CD4-positive, alpha-beta T cell (primary cell): ENCODE measurements around the gene ARPC5L. TPM values are rescaled to one million over a fixed set of nuclear protein-coding genes. Genes with fewer than 3 reads are reported as not detected.

Source experiments
- ATAC-seq: fragments of 200-7000 bp; cut with Tn5 transposase; one replicate; pipeline ENCODE4 v1.10.0; 2022; ENCODE audit warnings: mild to moderate bottlenecking; ENCODE audit not compliant: poor library complexity
- CTCF ChIA-PET: fragments of 350-600 bp; sonication (Branson Sonifier 250); formaldehyde crosslinking; loops from one replicate; lab custom pipeline; 2021; ENCODE audit warnings: antibody characterized with exemption, inconsistent platforms; lab: Charles Lee
- POLR2A ChIA-PET: fragments of 350-600 bp; sonication (Branson Sonifier 250); formaldehyde crosslinking; loops from one replicate; lab custom pipeline; 2021; ENCODE audit warnings: antibody characterized with exemption, inconsistent platforms; lab: Charles Lee
- DNase-seq, 14 experiments: peaks; one replicate each; pipeline ENCODE4 v3.0.0-alpha.2; 2013 to 2020; ENCODE audit warnings: mixed read lengths in 2 of 14
- H3K27ac ChIP-seq, 2 donors: one replicate each; pipeline versions ENCODE4 v1.5.1 to v1.7.0; 2013; ENCODE audit warnings: low read length in 2 of 2, low read depth in 1 of 2, mild to moderate bottlenecking in 1 of 2
- H3K27me3 ChIP-seq, 2 experiments: 1 replicate in 1 of 2; 2 replicates in 1 of 2; pipeline versions ENCODE4 v1.6.1 to v1.7.0; 2013; ENCODE audit warnings: low read length in 2 of 2, control low read depth in 1 of 2, mild to moderate bottlenecking in 1 of 2, moderate library complexity in 1 of 2; ENCODE audit not compliant: insufficient read depth in 2 of 2, control insufficient read depth in 1 of 2
- H3K36me3 ChIP-seq: one replicate; pipeline ENCODE4 v1.6.1; 2013; ENCODE audit warnings: low read length, control low read depth; ENCODE audit not compliant: insufficient read depth
- H3K4me1 ChIP-seq: one replicate; pipeline ENCODE4 v1.6.1; 2013; ENCODE audit warnings: low read length, control low read depth; ENCODE audit not compliant: insufficient read depth
- H3K4me3 ChIP-seq: one replicate; pipeline ENCODE4 v1.5.1; 2013; ENCODE audit warnings: mild to moderate bottlenecking, low read length, moderate library complexity
- H3K9me3 ChIP-seq, 2 experiments: 1 replicate in 1 of 2; 2 replicates in 1 of 2; pipeline versions ENCODE4 v1.6.1 to v1.7.0; 2013; ENCODE audit warnings: low read length in 2 of 2, mild to moderate bottlenecking in 2 of 2, control low read depth in 1 of 2, moderate library complexity in 1 of 2; ENCODE audit not compliant: control insufficient read depth in 1 of 2, insufficient read depth in 1 of 2
- H3K27ac Mint-ChIP-seq: one replicate; pipeline ENCODE4 v1.8.0; 2020; ENCODE audit warnings: mixed read lengths
- H3K27me3 Mint-ChIP-seq: one replicate; pipeline ENCODE4 v1.8.0; 2021; ENCODE audit warnings: mixed read lengths
- H3K36me3 Mint-ChIP-seq: one replicate; pipeline ENCODE4 v1.8.0; 2021; ENCODE audit warnings: low read depth, mixed read lengths
- H3K4me1 Mint-ChIP-seq: one replicate; pipeline ENCODE4 v1.8.0; 2021; ENCODE audit warnings: low read depth, mixed read lengths
- H3K4me3 Mint-ChIP-seq: one replicate; pipeline ENCODE4 v1.8.0; 2020; ENCODE audit warnings: mild to moderate bottlenecking, mixed read lengths
- H3K9me3 Mint-ChIP-seq: one replicate; pipeline ENCODE4 v1.8.0; 2020; ENCODE audit warnings: mixed read lengths
- CTCF ChIP-seq: fragments of 200-600 bp; IDR thresholded peaks from one replicate; pipeline ENCODE4 v1.8.0; 2022; ENCODE audit warnings: antibody characterized with exemption, mild to moderate bottlenecking
- intact Hi-C, 2 experiments: fragments of 100-400 bp; cut with DNase I in 1 of 2; cut with micrococcal nuclease in 1 of 2; formaldehyde crosslinking; loops; one replicate each; pipeline versions ENCODE4 v1.15.1 to v1.9.0; 2023 to 2025; cut with DNase I, micrococcal nuclease
- total RNA-seq, 174 experiments: library from RNA in 2 of 174; stranded (reverse) in 2 of 174; gene quantifications; one replicate each; pipeline ENCODE4 v1.2.3 and lab custom pipeline; 2021 to 2026

The ARPC5L gene
- total RNA-seq, 2 experiments from 2014 or later: 36.8 to 37.0 TPM

GRCh38 chr9:124897570-124898460 lies 35.9 kb downstream of the ARPC5L start:
- Mint-ChIP-seq H3K36me3 (peaks cover 85% of the 10 kb centered on the region), H3K27ac (no peak overlapping the region), H3K9me3 (no peaks in the 10 kb centered on the region), H3K27me3 (no peaks in the 10 kb centered on the region), H3K4me3 (no peak overlapping the region), H3K4me1 (peaks cover 14% of the 10 kb centered on the region)
- H3K4me3 ChIP-seq: no peak overlapping the region
- no peak for TF ChIP-seq CTCF
- CTCF ChIA-PET: no interaction called here
- H3K9me3 ChIP-seq: no peaks in the 10 kb centered on the region
- peaks cover 62% of the 10 kb centered on the region for H3K36me3 ChIP-seq
- H3K27me3 ChIP-seq: no peaks in the 10 kb centered on the region
- intact Hi-C loops: no loop called here
- DNase-seq (no peak), ATAC-seq (no peak)
- peaks cover 8% of the 10 kb centered on the region for H3K4me1 ChIP-seq
- H3K27ac ChIP-seq: no peak overlapping the region
- POLR2A ChIA-PET: no interaction called here

GRCh38 chr9:124899845-124900244 lies 37.9 kb downstream of the ARPC5L start:
- ChIA-PET CTCF (no interaction called here), POLR2A (no interaction called here)
- H3K27ac Mint-ChIP-seq: no peak overlapping the region

GRCh38 chr9:124906966-124907365 lies 45.0 kb downstream of the ARPC5L start:
- H3K27ac ChIP-seq: no peak overlapping the region
- no peaks in the 10 kb centered on the region for H3K27me3 ChIP-seq
- peaks cover 37% of the 10 kb centered on the region for H3K36me3 ChIP-seq
- H3K4me1 Mint-ChIP-seq: no peaks in the 10 kb centered on the region
- H3K4me3 ChIP-seq: no peak overlapping the region
- ChIA-PET POLR2A (no interaction called here), CTCF (no interaction called here)
- no peaks in the 10 kb centered on the region for H3K9me3 Mint-ChIP-seq
- no peak for TF ChIP-seq CTCF
- intact Hi-C loops: no loop called here
- H3K4me1 ChIP-seq: no peaks in the 10 kb centered on the region
- ATAC-seq (no peak), DNase-seq (no peak)
- H3K27ac Mint-ChIP-seq: no peak overlapping the region
- H3K9me3 ChIP-seq: no peaks in the 10 kb centered on the region
- H3K4me3 Mint-ChIP-seq: no peak overlapping the region
- H3K27me3 Mint-ChIP-seq: peaks cover 5% of the 10 kb centered on the region
- peaks cover 66% of the 10 kb centered on the region for H3K36me3 Mint-ChIP-seq

More at GRCh38 chr9:124899845-124900244, 37.9 kb downstream of the ARPC5L start:
- Histone ChIP-seq H3K4me3 (no peak overlapping the region), H3K27me3 (no peaks in the 10 kb centered on the region), H3K36me3 (peaks cover 54% of the 10 kb centered on the region), H3K27ac (no peak overlapping the region), H3K4me1 (no peaks in the 10 kb centered on the region), H3K9me3 (no peaks in the 10 kb centered on the region)
- peaks cover 81% of the 10 kb centered on the region for H3K36me3 Mint-ChIP-seq
- H3K4me1 Mint-ChIP-seq: peaks cover 8% of the 10 kb centered on the region
- H3K9me3 Mint-ChIP-seq: no peaks in the 10 kb centered on the region
- ATAC-seq: no peak
- no peak overlapping the region for H3K4me3 Mint-ChIP-seq
- intact Hi-C loops: no loop called here
- no peak for DNase-seq
- H3K27me3 Mint-ChIP-seq: peaks cover 5% of the 10 kb centered on the region
- no peak for TF ChIP-seq CTCF
